Hepatocyte (in vitro differentiated cells): ENCODE measurements around the gene UCP2. TPM values are rescaled to one million over a fixed set of nuclear protein-coding genes. Genes with fewer than 3 reads are reported as not detected.

Source experiments
- DNase-seq: peaks from one replicate; pipeline ENCODE4 v3.0.0-alpha.2; 2016; ENCODE audit warnings: low spot score
- H2AFZ ChIP-seq: fragments of 200-600 bp; sonication (generic); 2 replicates; pipeline ENCODE4 v1.6.0; 2016; ENCODE audit warnings: antibody characterized with exemption, mild to moderate bottlenecking
- H3K27ac ChIP-seq: fragments of 200-600 bp; sonication (generic); 2 replicates; pipeline ENCODE4 v1.5.1; 2016; ENCODE audit warnings: mild to moderate bottlenecking
- H3K27me3 ChIP-seq: fragments of 200-600 bp; sonication (generic); 2 replicates; pipeline ENCODE4 v1.6.1; 2016
- H3K36me3 ChIP-seq: fragments of 200-600 bp; sonication (generic); replicated peaks from 2 replicates; pipeline ENCODE4 v1.5.1; 2016; ENCODE audit warnings: low read depth; ENCODE audit not compliant: insufficient read depth
- H3K4me1 ChIP-seq: fragments of 200-600 bp; sonication (generic); 2 replicates; pipeline ENCODE4 v1.5.1; 2016; ENCODE audit warnings: mild to moderate bottlenecking, moderate library complexity; ENCODE audit not compliant: insufficient read depth
- H3K4me2 ChIP-seq: fragments of 200-600 bp; sonication (generic); 2 replicates; pipeline ENCODE4 v1.6.0; 2016
- H3K4me3 ChIP-seq: fragments of 200-600 bp; sonication (generic); 2 replicates; pipeline ENCODE4 v1.5.1; 2016; ENCODE audit warnings: mild to moderate bottlenecking
- H3K79me2 ChIP-seq: fragments of 200-600 bp; sonication (generic); 2 replicates; pipeline ENCODE4 v1.6.0; 2017; ENCODE audit warnings: mild to moderate bottlenecking
- H3K9me2 ChIP-seq: fragments of 200-600 bp; sonication (generic); replicated peaks from 2 replicates; pipeline ENCODE4 v1.6.0; 2017; ENCODE audit warnings: mild to moderate bottlenecking; ENCODE audit not compliant: insufficient read depth
- H3K9me3 ChIP-seq: fragments of 200-600 bp; sonication (generic); 2 replicates; pipeline ENCODE4 v1.5.1; 2016; ENCODE audit warnings: low read depth, mild to moderate bottlenecking
- H4K20me1 ChIP-seq: fragments of 200-600 bp; sonication (generic); 2 replicates; pipeline ENCODE4 v1.6.0; 2016; ENCODE audit warnings: mild to moderate bottlenecking; ENCODE audit not compliant: insufficient read depth, poor library complexity, severe bottlenecking
- EZH2 ChIP-seq: fragments of 200-600 bp; sonication (generic); IDR thresholded peaks from 2 replicates; pipeline ENCODE4 v1.6.1; 2016; ENCODE audit warnings: antibody characterized with exemption, mild to moderate bottlenecking, borderline replicate concordance
- EZH2phosphoT487 ChIP-seq: fragments of 200-600 bp; sonication (generic); IDR thresholded peaks from one replicate; pipeline ENCODE4 v1.6.1; 2018; ENCODE audit warnings: antibody characterized with exemption, mild to moderate bottlenecking, low read depth, moderate library complexity; ENCODE audit not compliant: unreplicated experiment, severe bottlenecking
- WGBS: methylation state at CpG from one replicate; pipeline ENCODE4 v1.1.6; 2016; ENCODE audit warnings: low lambda C conversion rate; ENCODE audit errors: missing lambda C conversion rate; 5-methylcytosine and 5-hydroxymethylcytosine counted together
- polyA plus RNA-seq: library from polyadenylated mRNA; unstranded; fragments of >200 nt; fragmentation: Nextera tagmentation; extraction: Ambion mirVana; gene quantifications from 2 replicates; pipeline ENCODE4 v1.2.1, GENCODE V29; 2016
- total RNA-seq: library from RNA; depleted of rRNA; stranded (reverse); fragments of >200 nt; gene quantifications from 2 replicates; pipeline ENCODE4 v1.2.3, GENCODE V29; 2014
- TF ChIP-seq, protein P1 (sequence below): fragments of 200-600 bp; sonication (generic); IDR thresholded peaks from 2 replicates; pipeline ENCODE4 v1.5.1; 2016; ENCODE audit warnings: antibody characterized with exemption, mild to moderate bottlenecking; ENCODE audit not compliant: poor library complexity

Gene UCP2
- total and polyA plus RNA-seq, 2 experiments from 2014 or later = 8.0 to 34.9 TPM

DNA sequence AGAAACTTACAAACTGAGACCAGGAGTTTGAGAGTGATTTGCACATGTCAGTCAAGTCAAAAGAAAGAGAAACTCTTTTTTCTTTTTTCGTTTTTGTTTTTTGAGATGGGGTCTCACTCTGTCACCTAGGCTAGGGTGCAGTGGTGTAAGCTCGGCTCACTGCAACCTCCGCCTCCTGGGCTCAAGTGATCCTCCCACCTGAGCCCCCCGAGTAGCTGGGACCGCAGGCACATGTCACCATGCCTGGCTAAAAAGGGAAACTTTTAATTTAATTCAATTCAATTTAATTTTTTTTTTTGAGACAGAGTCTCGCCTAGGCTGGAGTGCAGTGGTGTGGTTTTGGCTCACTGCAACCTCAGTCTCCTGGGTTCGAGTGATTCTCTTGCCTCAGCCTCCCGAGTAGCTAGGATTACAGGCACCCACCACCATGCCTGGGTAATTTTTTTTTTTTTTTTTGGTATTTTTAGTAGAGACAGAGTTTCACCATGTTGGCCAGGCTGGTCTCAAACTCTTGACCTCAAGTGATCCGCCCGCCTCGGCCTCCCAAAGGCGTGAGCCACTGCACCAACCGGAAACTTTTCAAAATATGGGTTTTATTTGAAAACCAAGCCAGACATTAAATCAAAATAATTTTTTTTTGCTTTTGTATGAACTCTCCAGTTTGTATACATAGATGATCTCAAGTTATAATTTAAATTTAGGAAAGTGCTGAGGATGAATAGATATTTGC, 16.4 kb upstream of the UCP2 start:
- H4K20me1 ChIP-seq = no peaks in the 10 kb centered on the region
- no peaks in the 10 kb centered on the region for H3K79me2 ChIP-seq
- H3K36me3 ChIP-seq = no peaks in the 10 kb centered on the region
- H3K4me3 ChIP-seq = no peak overlapping the region
- H3K4me1 ChIP-seq = no peaks in the 10 kb centered on the region
- H3K9me2 ChIP-seq = no peaks in the 10 kb centered on the region
- no peak overlapping the region for H3K27ac ChIP-seq
- no peaks in the 10 kb centered on the region for H3K9me3 ChIP-seq
- H2AFZ ChIP-seq = no peak overlapping the region
- H3K4me2 ChIP-seq = no peak overlapping the region
- H3K27me3 ChIP-seq = no peaks in the 10 kb centered on the region
- 98% methylated on average over 13 of the region's 13 CpGs for WGBS
- TF ChIP-seq, protein P1, sequence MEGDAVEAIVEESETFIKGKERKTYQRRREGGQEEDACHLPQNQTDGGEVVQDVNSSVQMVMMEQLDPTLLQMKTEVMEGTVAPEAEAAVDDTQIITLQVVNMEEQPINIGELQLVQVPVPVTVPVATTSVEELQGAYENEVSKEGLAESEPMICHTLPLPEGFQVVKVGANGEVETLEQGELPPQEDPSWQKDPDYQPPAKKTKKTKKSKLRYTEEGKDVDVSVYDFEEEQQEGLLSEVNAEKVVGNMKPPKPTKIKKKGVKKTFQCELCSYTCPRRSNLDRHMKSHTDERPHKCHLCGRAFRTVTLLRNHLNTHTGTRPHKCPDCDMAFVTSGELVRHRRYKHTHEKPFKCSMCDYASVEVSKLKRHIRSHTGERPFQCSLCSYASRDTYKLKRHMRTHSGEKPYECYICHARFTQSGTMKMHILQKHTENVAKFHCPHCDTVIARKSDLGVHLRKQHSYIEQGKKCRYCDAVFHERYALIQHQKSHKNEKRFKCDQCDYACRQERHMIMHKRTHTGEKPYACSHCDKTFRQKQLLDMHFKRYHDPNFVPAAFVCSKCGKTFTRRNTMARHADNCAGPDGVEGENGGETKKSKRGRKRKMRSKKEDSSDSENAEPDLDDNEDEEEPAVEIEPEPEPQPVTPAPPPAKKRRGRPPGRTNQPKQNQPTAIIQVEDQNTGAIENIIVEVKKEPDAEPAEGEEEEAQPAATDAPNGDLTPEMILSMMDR = no peak
- no peak for TF ChIP-seq EZH2
- TF ChIP-seq EZH2phosphoT487 = no peak
- DNase-seq = no peak

DNA sequence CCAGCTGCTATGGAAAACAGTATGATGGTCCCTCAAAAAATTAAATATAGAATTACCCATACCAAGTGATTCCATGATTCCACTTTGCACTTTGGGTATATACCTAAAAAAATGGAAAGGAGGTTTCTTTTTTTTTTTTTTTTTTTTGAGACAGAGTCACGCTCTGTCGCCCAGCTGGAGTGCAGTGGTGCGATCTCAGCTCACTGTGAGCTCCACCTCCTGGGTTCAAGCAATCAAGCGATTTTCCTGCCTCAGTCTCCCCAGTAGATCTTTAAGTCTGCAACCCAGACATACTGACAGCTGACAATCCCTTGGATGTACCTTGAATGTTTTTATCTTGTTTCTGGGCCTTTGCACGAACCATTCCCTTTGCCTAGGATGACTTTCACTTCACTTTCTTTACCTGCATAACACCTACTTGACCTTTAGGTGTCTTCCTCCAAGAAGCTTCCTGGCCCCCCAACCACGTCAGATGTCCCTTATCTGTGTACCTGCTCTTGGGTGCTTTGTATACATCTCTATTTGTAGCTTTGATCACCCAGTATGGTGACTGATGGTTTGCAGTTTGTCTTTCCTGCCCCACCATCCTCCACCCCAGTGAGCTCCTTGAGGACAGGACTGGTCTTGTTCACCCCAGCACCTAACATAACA, 14.6 kb upstream of the UCP2 start:
- Histone ChIP-seq H3K36me3 (no peaks in the 10 kb centered on the region), H3K4me2 (no peak overlapping the region), H3K27ac (no peak overlapping the region), H3K9me2 (no peaks in the 10 kb centered on the region), H3K27me3 (no peaks in the 10 kb centered on the region), H4K20me1 (no peaks in the 10 kb centered on the region), H3K79me2 (no peaks in the 10 kb centered on the region), H3K4me1 (no peaks in the 10 kb centered on the region), H3K9me3 (no peaks in the 10 kb centered on the region), H3K4me3 (no peak overlapping the region), H2AFZ (no peak overlapping the region)
- WGBS = 75% methylated on average over 6 of the region's 6 CpGs
- no peak for TF ChIP-seq EZH2
- no peak for TF ChIP-seq EZH2phosphoT487
- TF ChIP-seq, protein P1 = no peak
- no peak for DNase-seq

GRCh38 chr11:73996161-73996747, 13.6 kb upstream of the UCP2 start:
- no peaks in the 10 kb centered on the region for H3K36me3 ChIP-seq
- H3K4me3 ChIP-seq = no peak overlapping the region
- H3K27me3 ChIP-seq = no peaks in the 10 kb centered on the region
- 52% methylated on average over 4 of the region's 4 CpGs for WGBS
- no peaks in the 10 kb centered on the region for H3K9me2 ChIP-seq
- no peak overlapping the region for H3K4me2 ChIP-seq
- no peak overlapping the region for H3K27ac ChIP-seq
- H3K9me3 ChIP-seq = no peaks in the 10 kb centered on the region
- no peaks in the 10 kb centered on the region for H3K79me2 ChIP-seq
- no peaks in the 10 kb centered on the region for H4K20me1 ChIP-seq
- DNase-seq = no peak
- no peak overlapping the region for H2AFZ ChIP-seq
- TF ChIP-seq, protein P1 = no peak
- TF ChIP-seq EZH2 (no peak), EZH2phosphoT487 (no peak)
- H3K4me1 ChIP-seq = no peaks in the 10 kb centered on the region
